ENCODE measurements around the gene FAM184B. TPM values are rescaled to one million over a fixed set of nuclear protein-coding genes. Genes with fewer than 3 reads are reported as not detected.
A peak's percentile ranks its signal among the peaks of the same experiment; 100 is the strongest.

The FAM184B gene
- total RNA-seq, 1 experiment from 2014 or later: 0.17 TPM

- peak; percentile 90; the same call in 1 of the 2 replicates for TF ChIP-seq JUN (CRISPR knock-in tag; IDR thresholded peaks at IDR 0.05)
- TF ChIP-seq TEAD4 (CRISPR knock-in tag; IDR thresholded peaks at IDR 0.05): peak; percentile 66; the same call in 1 of the 2 replicates
- peak; percentile 90; the same call in 1 of the 2 replicates for TF ChIP-seq PREB (CRISPR knock-in tag; IDR thresholded peaks at IDR 0.05; ENCODE audit: borderline replicate concordance)
- TF ChIP-seq HMGA2 (CRISPR knock-in tag; IDR thresholded peaks at IDR 0.05): no peak
- no peak for TF ChIP-seq GABPB1 (CRISPR knock-in tag; IDR thresholded peaks at IDR 0.05)
- TF ChIP-seq SP1 (CRISPR knock-in tag; conservative IDR thresholded peaks at IDR 0.05): 0 out of 2 replicates have a peak, but pooled peaks have one; percentile 23
- peak; percentile 72 for TF ChIP-seq ZNF423 (CRISPR knock-in tag; IDR thresholded peaks at IDR 0.05)
- TF ChIP-seq JAZF1 (CRISPR knock-in tag; IDR thresholded peaks at IDR 0.05): no peak
- TF ChIP-seq EMX1 (CRISPR knock-in tag; IDR thresholded peaks at IDR 0.05): no peak
- 0 out of 2 replicates have a peak, but pooled peaks have one; percentile 68 for TF ChIP-seq FOXJ3 (CRISPR knock-in tag; IDR thresholded peaks at IDR 0.05; ENCODE audit: borderline replicate concordance)
- no peak for TF ChIP-seq ZNF219 (CRISPR knock-in tag; IDR thresholded peaks at IDR 0.05; ENCODE audit: borderline replicate concordance)
- 0 out of 2 replicates have a peak, but pooled peaks have one; percentile 68 for TF ChIP-seq NR1H2 (CRISPR knock-in tag; IDR thresholded peaks at IDR 0.05)
- no peak for TF ChIP-seq CDX4 (CRISPR knock-in tag; IDR thresholded peaks at IDR 0.05; ENCODE audit: borderline replicate concordance)
- TF ChIP-seq NFE2L1 (CRISPR knock-in tag; IDR thresholded peaks at IDR 0.05): peak; percentile 90
- peak; percentile 93 for TF ChIP-seq TEAD1 (CRISPR knock-in tag; IDR thresholded peaks at IDR 0.05)
- TF ChIP-seq SMAD3 (CRISPR knock-in tag; IDR thresholded peaks at IDR 0.05; ENCODE audit: borderline replicate concordance): 0 out of 2 replicates have a peak, but pooled peaks have one; percentile 52
- TF ChIP-seq ELF4 (CRISPR knock-in tag; IDR thresholded peaks at IDR 0.05; ENCODE audit: low read depth): 0 out of 2 replicates have a peak, but pooled peaks have one; percentile 41
- TF ChIP-seq ZMAT4 (CRISPR knock-in tag; IDR thresholded peaks at IDR 0.05): no peak
- no peak for TF ChIP-seq GTF2I (CRISPR knock-in tag; conservative IDR thresholded peaks at IDR 0.05)
- peak; percentile 76; the same call in 1 of the 2 replicates for TF ChIP-seq ETV6 (CRISPR knock-in tag; IDR thresholded peaks at IDR 0.05)
- no peak for TF ChIP-seq ZNF416 (CRISPR knock-in tag; IDR thresholded peaks at IDR 0.05)
- no peak for TF ChIP-seq CTCF (IDR thresholded peaks at IDR 0.05)
- TF ChIP-seq PRDM15 (CRISPR knock-in tag; IDR thresholded peaks at IDR 0.05): no peak
- TF ChIP-seq AFF4 (CRISPR knock-in tag; IDR thresholded peaks at IDR 0.05; ENCODE audit: borderline replicate concordance): peak; percentile 32; the same call in 1 of the 2 replicates
- TF ChIP-seq NR2C2 (CRISPR knock-in tag; IDR thresholded peaks at IDR 0.05): peak; percentile 57
- TF ChIP-seq ATF3 (CRISPR knock-in tag; conservative IDR thresholded peaks at IDR 0.05): no peak
Measured at GRCh38 chr4:17781300-17782287, at the start of gene FAM184B (continued).

Measured in WTC11 (cell line).